ENCODE data around the gene RNF44. TPM values are rescaled to one million over a fixed set of nuclear protein-coding genes. Genes with fewer than 3 reads are reported as not detected.

RNF44 gene
- total RNA-seq, 1 experiment from 2014 or later = 58.4 TPM

DNA sequence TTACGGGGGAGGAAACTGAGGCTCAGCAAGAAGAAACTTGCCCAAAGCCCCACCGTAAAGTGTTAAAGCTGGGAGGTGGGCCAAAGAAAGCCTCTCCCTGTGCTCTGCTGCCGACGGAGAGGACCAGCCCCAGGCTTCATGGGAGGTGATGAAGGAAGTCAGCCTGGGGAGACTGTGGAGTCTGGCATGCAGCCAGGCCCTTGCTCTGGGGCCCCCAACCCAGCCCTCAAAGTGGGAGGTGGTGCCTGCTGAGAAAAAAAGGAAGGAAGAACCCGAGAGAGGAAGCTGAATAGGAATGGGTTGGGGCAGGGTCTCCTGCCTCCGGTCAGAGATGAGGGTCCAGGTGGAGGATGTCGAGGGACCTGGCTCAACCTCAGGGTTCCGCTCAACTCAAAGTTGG, 3.8 kb downstream of the RNF44 start:
- Histone ChIP-seq H3K27ac (ENCODE audit: low read depth, low read length) (no peak overlapping the region; the same call in 1 of the 2 replicates), H3K9me3 (ENCODE audit: control insufficient read depth in 1 of 2, insufficient read depth in 1 of 2, low read depth in 1 of 2, low read length in 2 of 2) (no peaks in the 10 kb centered on the region), H3K9ac (ENCODE audit: low read length) (no peak overlapping the region), H3K36me3 (ENCODE audit: control insufficient read depth in 1 of 2, insufficient read depth in 2 of 2, low read length in 2 of 2) (peaks cover 0 to 24% of the 10 kb centered on the region in 2 experiments; a peak in 2 of 4 replicates), H2AFZ (ENCODE audit: low read depth, low read length, poor library complexity, severe bottlenecking) (no peak overlapping the region), H3K9me2 (ENCODE audit: insufficient read depth) (no peaks in the 10 kb centered on the region), H3K4me3 (replicated peaks in 1 of 2; ENCODE audit: low read depth in 1 of 2, low read length in 2 of 2) (no peak overlapping the region), H3K4me1 (ENCODE audit: control insufficient read depth in 1 of 2, insufficient read depth in 2 of 2, low read length in 2 of 2) (peaks cover 9 to 21% of the 10 kb centered on the region in 2 experiments; a peak in 3 of 4 replicates), H3K27me3 (ENCODE audit: insufficient read depth, low read length) (no peaks in the 10 kb centered on the region), H3K79me2 (ENCODE audit: insufficient read depth, low read length) (peaks cover 45% of the 10 kb centered on the region), H3K4me2 (ENCODE audit: low read length) (no peak overlapping the region), H4K20me1 (ENCODE audit: insufficient read depth) (no peaks in the 10 kb centered on the region)
- no peak for TF ChIP-seq FOSL1 (IDR thresholded peaks at IDR 0.05; ENCODE audit: low read depth)
- no peak for TF ChIP-seq REST (IDR thresholded peaks at IDR 0.05; ENCODE audit: low read depth)
- TF ChIP-seq EZH2 (IDR thresholded peaks at IDR 0.05) = no peak
- TF ChIP-seq, protein P1, sequence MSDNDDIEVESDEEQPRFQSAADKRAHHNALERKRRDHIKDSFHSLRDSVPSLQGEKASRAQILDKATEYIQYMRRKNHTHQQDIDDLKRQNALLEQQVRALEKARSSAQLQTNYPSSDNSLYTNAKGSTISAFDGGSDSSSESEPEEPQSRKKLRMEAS (IDR thresholded peaks at IDR 0.05) = no peak
- TF ChIP-seq SIN3A (IDR thresholded peaks at IDR 0.05; ENCODE audit: low read depth) = no peak
- no peak for TF ChIP-seq YY1 (IDR thresholded peaks at IDR 0.05; ENCODE audit: extremely low read depth, insufficient replicate concordance, low read depth, low read length)
- no peak for TF ChIP-seq EZH2phosphoT487 (IDR thresholded peaks at IDR 0.05; ENCODE audit: borderline replicate concordance)
- no peak for TF ChIP-seq SRF (IDR thresholded peaks at IDR 0.05; ENCODE audit: low read depth)
- TF ChIP-seq JUND (IDR thresholded peaks at IDR 0.05) = no peak
- TF ChIP-seq ZNF274 (IDR thresholded peaks at IDR 0.05; ENCODE audit: low read depth, low read length) = no peak
- no peak for TF ChIP-seq CEBPB (IDR thresholded peaks at IDR 0.05; ENCODE audit: low read depth)
- TF ChIP-seq, protein P2, sequence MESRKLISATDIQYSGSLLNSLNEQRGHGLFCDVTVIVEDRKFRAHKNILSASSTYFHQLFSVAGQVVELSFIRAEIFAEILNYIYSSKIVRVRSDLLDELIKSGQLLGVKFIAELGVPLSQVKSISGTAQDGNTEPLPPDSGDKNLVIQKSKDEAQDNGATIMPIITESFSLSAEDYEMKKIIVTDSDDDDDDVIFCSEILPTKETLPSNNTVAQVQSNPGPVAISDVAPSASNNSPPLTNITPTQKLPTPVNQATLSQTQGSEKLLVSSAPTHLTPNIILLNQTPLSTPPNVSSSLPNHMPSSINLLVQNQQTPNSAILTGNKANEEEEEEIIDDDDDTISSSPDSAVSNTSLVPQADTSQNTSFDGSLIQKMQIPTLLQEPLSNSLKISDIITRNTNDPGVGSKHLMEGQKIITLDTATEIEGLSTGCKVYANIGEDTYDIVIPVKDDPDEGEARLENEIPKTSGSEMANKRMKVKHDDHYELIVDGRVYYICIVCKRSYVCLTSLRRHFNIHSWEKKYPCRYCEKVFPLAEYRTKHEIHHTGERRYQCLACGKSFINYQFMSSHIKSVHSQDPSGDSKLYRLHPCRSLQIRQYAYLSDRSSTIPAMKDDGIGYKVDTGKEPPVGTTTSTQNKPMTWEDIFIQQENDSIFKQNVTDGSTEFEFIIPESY (IDR thresholded peaks at IDR 0.05; ENCODE audit: extremely low read depth, insufficient replicate concordance, low read length) = no peak
- DNase-seq (ENCODE audit: low read depth, low spot score) (no peak), ATAC-seq (no peak)
- CTCF ChIA-PET = no interaction called here
- RAD21 ChIA-PET (ENCODE audit: low non-redundant PET in 1 of 2, low total read pairs in 2 of 2, uncharacterized antibody in 2 of 2, unreplicated experiment in 2 of 2) = no interaction called here
- POLR2A ChIA-PET = no interaction called here
- no TSS peak for BruUV-seq (replicated peaks)
- intact Hi-C loops (cut with micrococcal nuclease) = no loop called here
